ENCODE results near the gene KIF6.

- TF ChIP-seq CTCF (conservative IDR thresholded peaks at IDR 0.05; ENCODE audit: low read depth, low read length) (no peak), EZH2 (IDR thresholded peaks at IDR 0.05; ENCODE audit: borderline replicate concordance, low read depth, low read length, poor library complexity, severe bottlenecking) (no peak)
These were observed 402.8 kb downstream of the KIF6 start, which contains the start of gene KCNK16 for GRCh38 chr6:39322306-39322850.
